ENCODE results near the gene QRSL1. TPM values are rescaled to one million over a fixed set of nuclear protein-coding genes. Genes with fewer than 3 reads are reported as not detected.

The QRSL1 gene
- total RNA-seq, 4 donors from 2014 or later, result 11.4 to 16.4 (median 15.9) TPM

DNA sequence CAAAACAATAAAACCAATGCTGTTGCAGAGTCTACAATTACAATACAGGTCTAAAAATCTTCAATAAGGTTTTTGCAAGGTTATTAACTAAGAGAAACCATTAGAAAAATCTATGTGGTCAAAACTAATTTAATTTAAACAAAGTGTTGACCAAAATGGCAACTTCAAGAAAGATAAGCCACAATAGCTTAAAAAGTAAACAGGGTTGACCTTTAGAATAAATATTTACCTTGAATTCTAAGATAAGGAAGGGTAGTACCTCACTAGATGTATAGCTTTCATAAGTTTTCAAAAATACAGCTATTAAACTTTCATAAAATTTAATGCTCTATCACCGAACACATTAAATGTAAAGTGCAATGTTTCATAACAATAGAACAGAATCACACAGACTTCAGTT is 11.5 kb upstream of the QRSL1 start:
- no peak overlapping the region for H3K4me3 ChIP-seq (replicated peaks in 1 of 3)
- peaks cover 0 to 3% of the 10 kb centered on the region in 2 donors for H3K36me3 ChIP-seq
- DNase-seq, result no peak
- H3K4me1 ChIP-seq, result peaks cover 0 to 2% of the 10 kb centered on the region in 2 donors
- no peak overlapping the region for H3K27ac ChIP-seq
- H3K27me3 ChIP-seq, result no peaks in the 10 kb centered on the region
- no peaks in the 10 kb centered on the region for H3K9me3 ChIP-seq
- WGBS, 2 donors, result 97 to 98% methylated on average over 1 of the region's 1 CpG
- intact Hi-C loops (cut with DNase I), result no loop called here
- TF ChIP-seq, protein P1, sequence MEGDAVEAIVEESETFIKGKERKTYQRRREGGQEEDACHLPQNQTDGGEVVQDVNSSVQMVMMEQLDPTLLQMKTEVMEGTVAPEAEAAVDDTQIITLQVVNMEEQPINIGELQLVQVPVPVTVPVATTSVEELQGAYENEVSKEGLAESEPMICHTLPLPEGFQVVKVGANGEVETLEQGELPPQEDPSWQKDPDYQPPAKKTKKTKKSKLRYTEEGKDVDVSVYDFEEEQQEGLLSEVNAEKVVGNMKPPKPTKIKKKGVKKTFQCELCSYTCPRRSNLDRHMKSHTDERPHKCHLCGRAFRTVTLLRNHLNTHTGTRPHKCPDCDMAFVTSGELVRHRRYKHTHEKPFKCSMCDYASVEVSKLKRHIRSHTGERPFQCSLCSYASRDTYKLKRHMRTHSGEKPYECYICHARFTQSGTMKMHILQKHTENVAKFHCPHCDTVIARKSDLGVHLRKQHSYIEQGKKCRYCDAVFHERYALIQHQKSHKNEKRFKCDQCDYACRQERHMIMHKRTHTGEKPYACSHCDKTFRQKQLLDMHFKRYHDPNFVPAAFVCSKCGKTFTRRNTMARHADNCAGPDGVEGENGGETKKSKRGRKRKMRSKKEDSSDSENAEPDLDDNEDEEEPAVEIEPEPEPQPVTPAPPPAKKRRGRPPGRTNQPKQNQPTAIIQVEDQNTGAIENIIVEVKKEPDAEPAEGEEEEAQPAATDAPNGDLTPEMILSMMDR (IDR thresholded peaks at IDR 0.05), result no peak
- no peak for TF ChIP-seq POLR2A (IDR thresholded peaks at IDR 0.05)

- H3K4me1 ChIP-seq, result no peaks in the 10 kb centered on the region
- H3K36me3 ChIP-seq, result peaks cover 0 to 3% of the 10 kb centered on the region in 2 donors
- no peak for DNase-seq
- WGBS, 2 donors, result 88 to 93% methylated on average over 3 of the region's 3 CpGs
- no peak overlapping the region for H3K4me3 ChIP-seq (replicated peaks in 1 of 3)
- no peaks in the 10 kb centered on the region for H3K27me3 ChIP-seq
- no peaks in the 10 kb centered on the region for H3K9me3 ChIP-seq
- TF ChIP-seq POLR2A (IDR thresholded peaks at IDR 0.05), result no peak
- TF ChIP-seq, protein P1 (IDR thresholded peaks at IDR 0.05), result no peak
- no peak overlapping the region for H3K27ac ChIP-seq
- intact Hi-C loops (cut with DNase I), result no loop called here
Measured at GRCh38 chr6:106618324-106618723, 11.1 kb upstream of the QRSL1 start.

DNA sequence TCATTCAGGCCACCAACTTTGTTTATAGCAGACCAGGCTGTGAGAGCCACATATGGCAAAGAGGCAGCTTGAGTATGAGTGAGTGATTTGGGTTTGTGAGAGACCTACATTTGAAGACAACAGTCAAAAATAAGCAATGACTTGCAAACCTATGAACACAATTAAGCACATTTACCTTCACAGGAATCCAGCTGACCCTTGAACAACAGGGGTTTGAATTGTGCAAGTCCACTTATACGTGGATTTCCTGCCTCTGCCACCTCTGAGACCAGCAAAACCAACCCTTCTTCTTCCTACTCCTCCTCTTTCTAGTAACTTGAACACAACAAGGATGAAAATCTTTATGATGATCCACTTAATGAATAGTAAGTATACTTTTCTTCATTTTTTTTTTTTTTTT is 10.2 kb upstream of the QRSL1 start:
- Histone ChIP-seq H3K9me3 (no peaks in the 10 kb centered on the region), H3K4me1 (no peaks in the 10 kb centered on the region), H3K27ac (no peak overlapping the region), H3K27me3 (no peaks in the 10 kb centered on the region), H3K36me3 (peaks cover 0 to 3% of the 10 kb centered on the region in 2 donors), H3K4me3 (replicated peaks in 1 of 3) (no peak overlapping the region)
- TF ChIP-seq, protein P1 (IDR thresholded peaks at IDR 0.05), result no peak
- TF ChIP-seq POLR2A (IDR thresholded peaks at IDR 0.05), result no peak
- no peak for DNase-seq
- 78 to 88% methylated on average over 1 of the region's 1 CpG for WGBS, 2 donors
- intact Hi-C loops (cut with DNase I), result no loop called here

GRCh38 chr6:106620931-106621672 is 8.3 kb upstream of the QRSL1 start:
- DNase-seq, result no peak
- H3K27me3 ChIP-seq, result no peaks in the 10 kb centered on the region
- TF ChIP-seq POLR2A (IDR thresholded peaks at IDR 0.05), result no peak
- TF ChIP-seq, protein P1 (IDR thresholded peaks at IDR 0.05), result no peak
- peaks cover 3 to 4% of the 10 kb centered on the region in 2 donors for H3K4me1 ChIP-seq
- H3K36me3 ChIP-seq, result peaks cover 0 to 3% of the 10 kb centered on the region in 2 donors
- H3K9me3 ChIP-seq, result no peaks in the 10 kb centered on the region
- intact Hi-C loops (cut with DNase I), result no loop called here
- H3K27ac ChIP-seq, result no peak overlapping the region
- no peak overlapping the region for H3K4me3 ChIP-seq (replicated peaks in 1 of 3)
- 89 to 94% methylated on average over 3 of the region's 3 CpGs for WGBS, 2 donors

DNA sequence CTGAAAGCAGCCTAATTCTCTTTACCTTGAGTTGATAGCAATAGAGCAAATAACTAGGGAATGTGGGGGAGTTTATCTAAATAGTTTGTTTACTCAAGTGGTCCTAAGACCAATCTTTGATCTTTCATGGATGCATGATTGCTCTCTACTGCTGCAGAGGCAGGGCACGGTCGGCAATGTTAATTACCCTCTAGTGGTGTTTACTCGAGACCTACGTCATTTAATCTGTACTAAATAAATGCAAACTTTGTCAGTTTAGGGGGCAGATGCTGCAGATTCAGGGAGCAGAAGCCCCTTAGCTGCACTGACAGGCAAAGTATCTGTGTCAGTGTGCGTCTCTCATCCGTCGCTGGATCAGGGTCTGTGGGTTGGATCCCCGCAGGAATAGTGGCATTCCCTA is 7.0 kb upstream of the QRSL1 start:
- WGBS, 2 donors, result 91% methylated on average over 8 of the region's 8 CpGs
- Histone ChIP-seq H3K27me3 (no peaks in the 10 kb centered on the region), H3K27ac (no peak overlapping the region), H3K9me3 (no peaks in the 10 kb centered on the region), H3K4me3 (replicated peaks in 1 of 3) (no peak overlapping the region), H3K36me3 (peaks cover 0 to 3% of the 10 kb centered on the region in 2 donors), H3K4me1 (peaks cover 7 to 8% of the 10 kb centered on the region in 2 donors)
- intact Hi-C loops (cut with DNase I), result no loop called here
- no peak for TF ChIP-seq POLR2A (IDR thresholded peaks at IDR 0.05)
- TF ChIP-seq, protein P1 (IDR thresholded peaks at IDR 0.05), result no peak
- DNase-seq, result no peak
